ENCODE results near the gene MANBA.
"Not testable (repeated sequence)": the region's sequence is repeated elsewhere in the genome, so short reads cannot be mapped to it uniquely, and the experiment has no call there.

The MANBA gene

GRCh38 chr4:102619776-102620631, 140.8 kb downstream of the MANBA start:
- DNase-seq (ENCODE audit: low read depth): not testable (repeated sequence)

- DNase-seq (ENCODE audit: low read depth): not testable (repeated sequence)
These were observed 141.7 kb downstream of the MANBA start for GRCh38 chr4:102619021-102619420.

GRCh38 chr4:102616636-102617035, 144.1 kb downstream of the MANBA start:
- no peak for DNase-seq (ENCODE audit: low read depth)

DNA sequence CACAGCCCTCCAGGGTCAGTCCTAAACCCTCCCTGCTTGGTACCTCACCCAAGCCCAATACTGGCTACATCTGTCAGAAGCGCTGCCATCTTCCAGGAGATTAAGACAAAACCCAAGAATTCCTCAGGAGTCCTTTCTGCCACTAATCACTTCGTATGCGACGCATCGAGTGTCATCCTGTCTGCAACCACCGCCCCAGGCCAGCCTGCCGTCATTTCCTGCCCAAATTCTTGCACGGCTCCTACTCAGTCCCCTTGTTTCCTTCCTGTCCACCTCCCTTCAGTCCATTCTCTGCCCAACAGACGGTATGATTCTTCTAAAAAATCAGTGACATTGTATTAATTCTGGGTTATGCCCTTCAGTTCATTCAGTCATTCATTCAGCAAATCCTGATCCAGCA, 146.0 kb downstream of the MANBA start:
- DNase-seq (ENCODE audit: low read depth): no peak

GRCh38 chr4:102612824-102613366, 147.9 kb downstream of the MANBA start:
- DNase-seq (ENCODE audit: low read depth): no peak

DNA sequence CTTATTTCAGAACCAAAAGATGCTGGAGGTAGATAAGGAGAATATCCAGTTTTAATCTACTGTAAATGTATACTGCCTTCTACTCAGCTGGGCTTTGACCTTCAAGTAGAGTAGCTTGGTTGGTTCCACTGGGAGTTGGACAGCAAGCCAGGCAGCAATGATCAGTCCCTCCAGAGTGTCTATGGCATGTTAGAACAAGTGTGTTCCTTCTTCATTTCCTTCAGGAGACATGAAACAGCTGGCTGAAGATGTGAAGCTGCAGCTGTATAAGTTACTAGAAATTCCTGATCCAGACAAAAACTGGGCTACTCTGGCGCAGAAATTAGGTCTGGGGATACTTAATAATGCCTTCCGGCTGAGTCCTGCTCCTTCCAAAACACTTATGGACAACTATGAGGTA, 148.6 kb downstream of the MANBA start:
- DNase-seq (ENCODE audit: low read depth): no peak

- DNase-seq (ENCODE audit: low read depth): no peak
These were observed 150.3 kb downstream of the MANBA start for GRCh38 chr4:102610476-102610875.

- no peak for DNase-seq (ENCODE audit: low read depth)
These were observed 150.8 kb downstream of the MANBA start for GRCh38 chr4:102610007-102610406.

DNA sequence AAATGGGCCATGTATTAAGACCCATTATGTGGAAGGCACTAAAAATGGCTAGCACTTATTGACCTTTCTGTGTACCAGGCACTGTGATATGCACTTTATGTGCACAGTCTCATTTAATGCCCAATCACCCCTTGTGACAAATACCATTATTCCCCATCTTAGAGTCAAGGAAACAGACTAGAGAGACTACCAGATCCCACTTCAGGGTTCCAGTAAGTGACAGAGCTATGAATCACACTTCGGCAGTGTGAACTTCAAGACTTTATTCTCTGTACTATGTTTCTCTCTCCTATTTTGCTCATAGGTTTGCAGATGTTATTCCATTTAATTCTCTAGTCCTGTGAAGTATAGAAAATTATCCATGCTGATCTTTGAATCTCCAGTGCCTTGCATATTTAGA, 152.6 kb downstream of the MANBA start:
- DNase-seq (ENCODE audit: low read depth): no peak

- DNase-seq (ENCODE audit: low read depth): no peak
These were observed 153.8 kb downstream of the MANBA start for GRCh38 chr4:102606846-102607450.

DNA sequence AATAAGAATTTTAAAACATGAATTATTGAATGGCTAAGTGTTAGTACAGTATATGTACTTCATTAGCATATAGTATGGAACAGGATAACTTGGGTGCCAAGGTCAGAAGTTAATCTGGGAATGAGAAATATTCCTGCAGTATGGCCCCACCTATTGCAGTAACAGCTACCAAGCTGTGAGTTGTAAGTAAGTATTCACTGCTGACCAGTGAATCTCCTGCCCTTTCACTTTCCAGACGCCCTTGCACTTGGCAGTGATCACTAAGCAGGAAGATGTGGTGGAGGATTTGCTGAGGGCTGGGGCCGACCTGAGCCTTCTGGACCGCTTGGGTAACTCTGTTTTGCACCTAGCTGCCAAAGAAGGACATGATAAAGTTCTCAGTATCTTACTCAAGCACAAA, 154.5 kb downstream of the MANBA start:
- no peak for DNase-seq (ENCODE audit: low read depth)

DNA sequence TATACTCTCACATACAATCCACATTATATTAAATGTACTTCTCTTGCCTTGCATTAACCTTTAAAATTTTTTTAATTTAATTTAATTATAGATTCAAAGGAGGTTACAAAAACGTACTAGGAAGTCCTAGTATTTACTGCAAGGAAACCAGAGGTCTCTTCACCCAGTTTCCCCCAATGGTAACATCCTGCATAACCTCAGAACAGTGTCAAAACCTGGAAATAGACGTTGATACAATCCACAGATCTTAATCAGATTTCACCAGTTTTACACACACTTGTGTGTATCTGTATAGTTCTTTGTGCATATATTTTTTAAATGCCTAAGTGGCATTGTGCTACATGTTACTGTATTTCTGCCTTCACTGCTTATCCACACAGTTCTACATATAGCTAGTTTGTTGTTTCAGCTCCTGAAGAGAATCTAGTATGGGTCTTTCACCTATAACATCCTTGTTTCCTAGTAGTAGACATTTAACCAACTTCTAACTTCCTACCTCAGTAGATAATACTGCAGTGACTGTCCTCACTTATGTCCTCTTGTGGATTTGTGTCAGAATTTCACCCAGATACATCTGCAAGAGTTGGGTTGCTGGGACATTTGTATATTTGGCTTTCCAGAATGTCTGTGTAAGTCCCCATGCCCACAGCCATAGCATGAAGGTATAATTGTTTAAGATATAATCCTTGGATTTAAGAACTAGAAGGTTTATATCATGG, 156.4 kb downstream of the MANBA start:
- no peak for DNase-seq (ENCODE audit: low read depth)

- DNase-seq (ENCODE audit: low read depth): no peak
These were observed 159.1 kb downstream of the MANBA start for GRCh38 chr4:102601586-102602227.

DNA sequence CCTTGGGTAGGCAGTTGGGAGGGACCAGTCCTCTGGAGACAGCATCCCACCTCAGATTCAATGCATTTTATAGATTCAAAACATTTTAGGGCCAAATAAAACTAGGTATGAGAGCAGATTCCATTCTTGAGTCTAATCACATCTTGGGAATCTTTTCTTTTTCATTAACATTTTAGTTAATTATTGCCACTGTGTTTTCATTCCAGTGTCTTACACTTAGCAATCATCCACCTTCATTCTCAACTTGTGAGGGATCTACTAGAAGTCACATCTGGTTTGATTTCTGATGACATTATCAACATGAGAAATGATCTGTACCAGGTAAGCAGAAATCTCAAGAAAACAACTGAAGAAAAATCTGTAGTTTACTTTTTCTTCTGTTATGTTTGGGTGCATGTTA, 160.1 kb downstream of the MANBA start:
- no peak for DNase-seq (ENCODE audit: low read depth)

DNA sequence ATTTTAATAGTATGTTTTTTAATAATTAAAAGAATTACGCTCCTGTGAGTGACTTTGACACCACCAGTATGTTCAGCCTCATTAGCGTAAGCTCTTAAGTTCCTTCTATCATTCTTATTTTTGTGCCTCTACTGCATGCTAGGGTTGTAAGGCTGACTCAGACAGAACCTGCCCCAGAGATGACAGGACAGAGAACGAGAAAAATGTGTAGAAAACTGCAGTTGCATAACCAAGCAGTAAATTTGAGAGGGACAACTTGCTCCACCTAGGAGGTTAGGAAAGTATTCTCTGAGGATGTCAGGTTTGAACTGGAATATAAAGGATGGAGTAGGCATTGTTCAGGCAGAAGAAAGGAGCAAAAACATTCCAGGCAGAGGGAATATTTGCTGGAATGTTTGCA, 160.9 kb downstream of the MANBA start:
- DNase-seq (ENCODE audit: low read depth): no peak

DNA sequence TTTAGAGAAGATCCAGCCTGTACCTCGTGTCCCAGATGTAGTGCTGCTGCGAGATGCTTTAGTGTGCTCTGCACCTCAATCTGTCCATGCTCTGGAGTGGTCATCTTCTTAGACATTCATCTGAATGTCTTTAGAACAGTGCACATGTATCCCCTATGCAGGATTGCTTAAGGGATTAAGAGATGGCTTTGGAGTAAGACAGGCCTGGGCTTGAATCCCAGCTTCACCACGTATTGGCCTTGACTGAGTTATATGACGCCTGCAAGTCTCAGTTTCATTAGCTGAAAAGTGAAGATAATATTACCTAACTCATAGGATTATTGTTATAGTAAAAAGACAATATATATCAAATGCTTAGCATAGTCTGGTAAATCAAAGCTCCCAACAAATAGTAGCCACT, 161.3 kb downstream of the MANBA start:
- no peak for DNase-seq (ENCODE audit: low read depth)

GRCh38 chr4:102598762-102599374, 161.9 kb downstream of the MANBA start:
- no peak for DNase-seq (ENCODE audit: low read depth)

DNA sequence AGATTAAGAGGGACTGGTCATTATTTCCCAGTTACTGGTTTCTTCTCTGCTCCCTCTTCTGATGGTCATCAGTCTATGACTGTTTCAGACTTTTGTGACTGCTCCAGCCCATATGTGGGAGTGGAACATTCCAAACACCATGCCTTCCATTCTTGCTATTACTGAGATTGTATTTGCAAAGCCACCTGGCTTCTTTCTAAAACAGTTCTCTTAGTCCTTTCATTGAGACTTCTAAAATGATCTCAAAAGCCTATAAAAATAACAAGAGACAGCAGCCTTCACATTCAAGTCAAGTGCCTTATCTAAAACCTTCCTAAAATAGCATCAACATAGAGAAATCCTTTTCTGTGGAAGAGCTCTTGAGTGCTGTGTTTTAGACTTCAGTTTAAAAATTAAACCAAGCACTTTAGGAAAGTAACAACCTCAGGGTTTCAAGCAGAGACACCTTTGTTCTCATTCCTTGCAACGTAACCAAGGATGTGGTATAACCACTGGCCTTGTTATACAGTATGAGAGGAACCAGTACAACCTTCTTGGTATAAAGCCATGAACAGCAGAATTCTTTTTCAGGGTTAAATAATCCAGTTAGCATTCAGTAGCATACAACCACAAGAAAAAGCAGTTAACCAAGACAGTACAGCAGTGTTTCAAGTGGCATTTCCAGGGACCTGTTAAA, 162.5 kb downstream of the MANBA start:
- no peak for DNase-seq (ENCODE audit: low read depth)

DNA sequence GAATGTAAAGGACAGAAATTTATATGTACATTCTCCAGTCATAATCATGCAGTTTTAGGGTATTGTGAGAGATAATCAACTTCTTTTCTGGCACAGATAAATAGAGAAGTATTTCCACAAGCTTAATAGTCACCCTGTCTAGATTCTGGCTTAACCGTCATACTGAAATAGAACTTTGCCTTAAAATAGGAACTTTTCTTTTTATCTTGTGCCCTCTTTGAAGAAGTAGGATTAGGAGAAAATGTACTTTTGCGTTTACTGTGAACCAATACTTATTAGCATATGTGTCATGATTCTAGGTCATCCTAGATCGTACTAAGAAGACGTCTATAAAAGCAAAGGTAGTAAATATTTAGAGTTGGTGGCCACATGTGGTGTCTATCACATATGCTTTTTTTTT, 164.2 kb downstream of the MANBA start:
- DNase-seq (ENCODE audit: low read depth): no peak

GRCh38 chr4:102594000-102594399, 166.8 kb downstream of the MANBA start:
- no peak for DNase-seq (ENCODE audit: low read depth)

DNA sequence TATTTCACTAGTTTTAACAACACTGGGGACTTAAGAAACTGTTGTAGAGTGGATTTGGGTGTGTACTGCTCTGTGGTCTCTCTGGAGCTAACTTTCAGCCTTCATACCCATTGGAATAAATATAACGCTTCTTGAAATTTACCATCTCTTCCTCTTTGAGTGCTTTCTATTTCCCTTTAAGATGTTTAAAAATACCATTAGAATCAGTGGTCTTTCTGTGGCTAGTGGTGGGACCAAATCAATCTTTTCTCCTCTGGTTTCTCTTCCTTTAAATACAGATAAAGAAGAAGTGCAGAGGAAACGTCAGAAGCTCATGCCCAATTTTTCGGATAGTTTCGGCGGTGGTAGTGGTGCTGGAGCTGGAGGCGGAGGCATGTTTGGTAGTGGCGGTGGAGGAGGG, 167.6 kb downstream of the MANBA start:
- DNase-seq (ENCODE audit: low read depth): no peak
